Measurements from ENCODE around the gene TEX19.

DNA sequence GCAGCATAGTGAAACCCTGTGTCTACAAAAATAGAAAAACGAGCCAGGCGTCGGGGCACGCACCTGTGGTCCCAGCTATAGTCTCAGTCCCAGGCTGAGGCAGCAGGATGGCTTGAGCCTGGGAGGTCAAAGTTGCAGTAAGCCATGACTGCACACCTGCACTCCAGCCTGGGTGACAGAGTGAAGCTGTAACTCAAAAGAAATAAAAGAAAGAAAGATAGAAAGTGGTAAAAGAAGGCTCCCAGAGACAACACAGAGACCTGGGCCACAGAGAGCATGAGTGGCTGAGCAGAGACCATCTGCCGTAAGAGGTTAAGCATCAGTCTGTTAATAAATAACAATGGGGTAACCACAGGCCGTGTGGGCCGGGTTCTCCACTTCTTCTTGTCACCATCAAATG lies 43.8 kb downstream of the TEX19 start:
- TF ChIP-seq, protein P1, sequence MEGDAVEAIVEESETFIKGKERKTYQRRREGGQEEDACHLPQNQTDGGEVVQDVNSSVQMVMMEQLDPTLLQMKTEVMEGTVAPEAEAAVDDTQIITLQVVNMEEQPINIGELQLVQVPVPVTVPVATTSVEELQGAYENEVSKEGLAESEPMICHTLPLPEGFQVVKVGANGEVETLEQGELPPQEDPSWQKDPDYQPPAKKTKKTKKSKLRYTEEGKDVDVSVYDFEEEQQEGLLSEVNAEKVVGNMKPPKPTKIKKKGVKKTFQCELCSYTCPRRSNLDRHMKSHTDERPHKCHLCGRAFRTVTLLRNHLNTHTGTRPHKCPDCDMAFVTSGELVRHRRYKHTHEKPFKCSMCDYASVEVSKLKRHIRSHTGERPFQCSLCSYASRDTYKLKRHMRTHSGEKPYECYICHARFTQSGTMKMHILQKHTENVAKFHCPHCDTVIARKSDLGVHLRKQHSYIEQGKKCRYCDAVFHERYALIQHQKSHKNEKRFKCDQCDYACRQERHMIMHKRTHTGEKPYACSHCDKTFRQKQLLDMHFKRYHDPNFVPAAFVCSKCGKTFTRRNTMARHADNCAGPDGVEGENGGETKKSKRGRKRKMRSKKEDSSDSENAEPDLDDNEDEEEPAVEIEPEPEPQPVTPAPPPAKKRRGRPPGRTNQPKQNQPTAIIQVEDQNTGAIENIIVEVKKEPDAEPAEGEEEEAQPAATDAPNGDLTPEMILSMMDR (IDR thresholded peaks at IDR 0.05; ENCODE audit: low read length), result no peak
- TF ChIP-seq EZH2 (IDR thresholded peaks at IDR 0.05; ENCODE audit: borderline replicate concordance, low read length), result no peak

All from OCI-LY1 (cell line).